ENCODE measurements around the gene TRAP1.
"Not testable (repeated sequence)": the region's sequence is repeated elsewhere in the genome, so short reads cannot be mapped to it uniquely, and the experiment has no call there.

TRAP1 gene

DNA sequence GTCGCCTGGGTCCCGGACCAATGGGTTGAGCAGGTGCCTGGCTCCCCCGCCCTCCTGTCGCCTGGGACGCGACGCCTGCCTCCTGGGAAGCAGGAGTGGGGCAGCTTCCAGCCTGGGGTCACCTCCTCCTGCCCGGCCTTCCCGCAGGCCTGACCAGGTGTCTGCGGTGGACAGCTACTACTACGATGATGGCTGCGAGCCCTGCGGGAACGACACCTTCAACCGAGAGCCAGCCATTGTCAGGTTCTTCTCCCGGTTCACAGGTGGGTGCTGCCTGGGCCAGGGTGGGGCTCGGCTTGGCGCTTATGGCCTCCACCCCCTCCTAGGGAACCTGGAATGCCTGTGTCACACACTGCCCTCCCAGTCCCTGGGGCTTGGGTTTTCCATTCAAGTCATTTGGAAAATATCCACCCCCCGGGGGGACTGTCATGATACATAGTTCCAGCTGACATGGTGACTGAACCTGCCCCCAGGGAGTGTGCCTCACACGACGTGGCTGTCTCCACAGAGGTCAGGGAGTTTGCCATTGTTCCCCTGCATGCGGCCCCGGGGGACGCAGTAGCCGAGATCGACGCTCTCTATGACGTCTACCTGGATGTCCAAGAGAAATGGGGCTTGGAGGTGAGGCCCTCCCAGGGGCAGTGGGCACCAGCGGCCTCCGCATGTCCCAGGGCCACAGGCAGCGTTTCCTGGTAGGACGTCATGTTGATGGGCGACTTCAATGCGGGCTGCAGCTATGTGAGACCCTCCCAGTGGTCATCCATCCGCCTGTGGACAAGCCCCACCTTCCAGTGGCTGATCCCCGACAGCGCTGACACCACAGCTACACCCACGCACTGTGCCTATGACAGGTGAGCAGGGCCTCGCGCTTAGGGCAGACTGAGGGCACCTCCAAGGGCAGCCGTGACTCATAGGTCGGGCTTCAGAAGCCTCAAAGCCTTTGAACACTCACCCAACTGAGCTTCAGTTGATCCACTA is 60.5 kb downstream of the TRAP1 start:
- TF ChIP-seq, protein P1, sequence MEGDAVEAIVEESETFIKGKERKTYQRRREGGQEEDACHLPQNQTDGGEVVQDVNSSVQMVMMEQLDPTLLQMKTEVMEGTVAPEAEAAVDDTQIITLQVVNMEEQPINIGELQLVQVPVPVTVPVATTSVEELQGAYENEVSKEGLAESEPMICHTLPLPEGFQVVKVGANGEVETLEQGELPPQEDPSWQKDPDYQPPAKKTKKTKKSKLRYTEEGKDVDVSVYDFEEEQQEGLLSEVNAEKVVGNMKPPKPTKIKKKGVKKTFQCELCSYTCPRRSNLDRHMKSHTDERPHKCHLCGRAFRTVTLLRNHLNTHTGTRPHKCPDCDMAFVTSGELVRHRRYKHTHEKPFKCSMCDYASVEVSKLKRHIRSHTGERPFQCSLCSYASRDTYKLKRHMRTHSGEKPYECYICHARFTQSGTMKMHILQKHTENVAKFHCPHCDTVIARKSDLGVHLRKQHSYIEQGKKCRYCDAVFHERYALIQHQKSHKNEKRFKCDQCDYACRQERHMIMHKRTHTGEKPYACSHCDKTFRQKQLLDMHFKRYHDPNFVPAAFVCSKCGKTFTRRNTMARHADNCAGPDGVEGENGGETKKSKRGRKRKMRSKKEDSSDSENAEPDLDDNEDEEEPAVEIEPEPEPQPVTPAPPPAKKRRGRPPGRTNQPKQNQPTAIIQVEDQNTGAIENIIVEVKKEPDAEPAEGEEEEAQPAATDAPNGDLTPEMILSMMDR (conservative IDR thresholded peaks at IDR 0.05; ENCODE audit: low read length): no peak
- no peak overlapping the region for H3K4me3 ChIP-seq (ENCODE audit: low read length)
- DNase-seq (ENCODE audit: low read depth): no peak

DNA sequence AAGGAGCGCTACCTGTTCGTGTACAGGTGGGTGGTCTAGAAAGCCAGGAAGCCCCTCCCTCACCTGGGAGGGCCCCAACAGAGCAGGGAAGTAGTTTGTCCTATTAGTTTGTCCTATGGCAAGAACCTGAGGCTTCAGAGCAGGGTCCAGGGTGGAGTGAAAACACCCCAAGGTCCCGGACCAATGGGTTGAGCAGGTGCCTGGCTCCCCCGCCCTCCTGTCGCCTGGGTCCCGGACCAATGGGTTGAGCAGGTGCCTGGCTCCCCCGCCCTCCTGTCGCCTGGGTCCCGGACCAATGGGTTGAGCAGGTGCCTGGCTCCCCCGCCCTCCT is 61.2 kb downstream of the TRAP1 start:
- not testable (repeated sequence) for DNase-seq (ENCODE audit: low read depth)

DNA sequence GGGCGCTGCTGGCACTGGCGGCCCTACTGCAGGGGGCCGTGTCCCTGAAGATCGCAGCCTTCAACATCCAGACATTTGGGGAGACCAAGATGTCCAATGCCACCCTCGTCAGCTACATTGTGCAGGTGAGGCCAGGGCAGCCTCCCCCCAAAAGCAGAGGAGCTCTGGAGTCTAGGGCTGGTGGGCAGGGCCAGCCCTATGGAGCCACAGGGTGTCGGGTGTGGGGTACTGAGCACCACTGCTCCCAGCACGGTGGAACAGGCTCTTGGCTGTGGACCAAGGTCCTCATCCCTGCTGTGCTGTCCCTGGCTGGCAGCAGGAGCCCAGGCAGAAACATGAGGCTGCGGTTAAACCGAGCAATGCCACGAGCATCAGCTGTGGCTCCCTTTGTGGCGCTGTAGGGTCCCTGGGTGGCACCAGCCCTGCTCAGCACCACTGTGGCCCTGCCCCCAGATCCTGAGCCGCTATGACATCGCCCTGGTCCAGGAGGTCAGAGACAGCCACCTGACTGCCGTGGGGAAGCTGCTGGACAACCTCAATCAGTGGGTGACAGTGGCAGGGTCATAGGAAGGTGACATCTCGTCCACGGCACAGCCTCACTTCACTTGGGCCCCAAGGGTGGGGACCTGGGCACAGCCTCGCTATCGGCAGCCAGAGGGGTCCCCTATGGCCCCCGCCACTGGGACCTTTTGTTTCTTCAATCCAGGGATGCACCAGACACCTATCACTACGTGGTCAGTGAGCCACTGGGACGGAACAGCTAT is 61.7 kb downstream of the TRAP1 start:
- TF ChIP-seq, protein P1 (conservative IDR thresholded peaks at IDR 0.05; ENCODE audit: low read length): no peak
- no peak for DNase-seq (ENCODE audit: low read depth)
- no peak overlapping the region for H3K4me3 ChIP-seq (ENCODE audit: low read length)

More for the DNA sequence above, 61.2 kb downstream of the TRAP1 start:
- not testable (repeated sequence) for H3K4me3 ChIP-seq (ENCODE audit: low read length)

DNA sequence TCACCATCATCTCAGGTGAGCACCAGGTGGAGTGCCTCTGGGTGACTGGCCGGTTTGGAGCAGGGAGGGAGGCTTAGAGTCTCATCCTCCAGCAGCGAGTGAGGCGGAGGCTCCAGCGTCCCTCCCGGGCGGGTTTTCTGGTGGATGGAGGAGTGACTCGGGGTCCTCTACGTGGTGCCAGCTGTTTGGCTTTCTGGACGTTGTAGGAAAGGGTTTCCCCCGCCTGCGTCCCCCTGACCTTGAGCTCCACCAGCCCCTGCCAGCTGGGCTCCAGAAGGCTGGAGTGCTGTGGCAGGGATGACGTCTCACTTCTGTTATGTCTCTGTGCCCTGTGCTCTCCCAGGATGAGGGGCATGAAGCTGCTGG is 62.3 kb downstream of the TRAP1 start:
- DNase-seq (ENCODE audit: low read depth): no peak
- TF ChIP-seq, protein P1 (conservative IDR thresholded peaks at IDR 0.05; ENCODE audit: low read length): no peak
- H3K4me3 ChIP-seq (ENCODE audit: low read length): no peak overlapping the region

DNA sequence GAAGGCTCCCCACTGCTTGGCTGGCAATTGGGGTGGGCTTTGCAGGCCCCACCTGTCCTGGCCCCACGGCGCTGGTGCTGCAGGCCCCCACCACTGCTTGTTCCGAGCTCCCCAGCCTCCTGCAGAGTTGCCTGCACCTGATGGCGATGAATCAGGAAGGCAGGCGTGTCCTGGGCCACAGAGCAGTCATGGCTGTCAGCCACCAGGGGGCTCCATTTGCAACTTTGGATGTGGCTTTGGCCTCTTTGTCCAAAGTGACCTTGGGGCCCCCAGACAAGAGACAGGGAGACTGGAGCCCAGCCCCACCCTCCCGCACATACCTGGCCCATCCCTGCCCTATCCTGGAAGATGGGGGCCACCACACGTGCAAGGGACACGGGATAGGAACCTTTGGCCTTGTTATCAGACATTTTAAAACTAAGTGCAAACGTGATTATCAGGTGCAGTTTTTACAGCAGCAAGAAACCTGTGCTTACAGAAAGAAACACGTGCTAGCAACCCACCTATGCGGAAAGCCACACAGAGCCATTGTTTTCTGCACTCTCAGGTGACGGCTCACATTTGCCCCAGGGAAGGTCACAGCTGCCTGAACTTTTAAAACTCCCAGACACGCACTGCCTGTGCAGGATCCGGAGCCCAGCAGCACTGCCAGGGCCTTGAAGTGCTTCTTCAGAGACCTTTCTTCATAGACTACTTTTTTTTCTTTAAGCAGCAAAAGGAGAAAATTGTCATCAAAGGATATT is 62.9 kb downstream of the TRAP1 start, which contains the start of gene DNASE1:
TSS of gene DNASE1 (plus strand) at position 443 of the 743 bp plus-strand sequence. CDS start 683 bp downstream, outside the sequence.
- TF ChIP-seq, protein P1 (conservative IDR thresholded peaks at IDR 0.05; ENCODE audit: low read length): peak; percentile 69
- no peak within 1 kb of the TSS for H3K4me3 ChIP-seq (ENCODE audit: low read length)
- peak; percentile 54 for DNase-seq (ENCODE audit: low read depth)

DNA sequence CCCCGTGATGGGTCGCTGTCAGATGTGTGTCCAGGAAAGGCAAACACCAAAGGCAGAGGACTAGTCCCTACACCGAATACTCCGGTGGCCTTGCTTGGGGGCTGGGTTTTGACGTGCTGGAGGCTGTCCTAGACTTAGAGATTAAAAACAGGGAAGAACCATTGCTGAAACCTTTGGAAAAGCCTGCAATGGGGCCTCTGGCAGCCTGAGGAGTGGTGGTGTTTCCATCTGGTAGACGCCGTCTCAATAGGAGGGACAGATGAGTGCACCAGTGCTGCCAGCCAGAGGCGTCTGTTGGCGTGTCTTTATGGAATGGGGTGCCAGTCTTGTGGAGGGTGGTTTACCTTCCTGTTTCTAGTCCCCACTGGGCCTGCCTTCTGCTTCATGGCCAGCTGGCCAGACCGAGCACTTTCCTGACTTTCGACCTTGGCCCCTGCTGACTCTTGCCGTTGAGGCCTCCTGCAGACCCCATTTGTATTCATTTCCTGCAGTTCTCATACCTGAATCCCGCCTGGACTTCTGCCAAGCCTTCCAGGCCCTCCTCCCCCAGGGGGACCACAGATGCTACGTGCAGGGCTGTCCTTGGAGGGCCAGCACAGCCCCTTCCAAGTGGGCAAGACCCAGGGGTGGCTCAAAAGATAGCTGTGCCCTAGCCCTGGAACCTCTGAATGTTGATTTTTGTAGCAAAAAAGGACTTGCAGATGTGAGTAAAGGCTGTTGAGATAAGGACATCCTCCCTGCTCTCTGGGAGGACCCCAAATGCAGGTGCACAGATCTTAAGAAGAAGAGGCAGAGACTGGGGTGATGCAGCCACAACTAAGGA is 64.7 kb downstream of the TRAP1 start:
- DNase-seq (ENCODE audit: low read depth): no peak
- no peak overlapping the region for H3K4me3 ChIP-seq (ENCODE audit: low read length)
- TF ChIP-seq, protein P1 (conservative IDR thresholded peaks at IDR 0.05; ENCODE audit: low read length): no peak

Data from AG10803 (cell line).